B cell (primary cell): Measurements from ENCODE around the gene POP4. TPM values are rescaled to one million over a fixed set of nuclear protein-coding genes. Genes with fewer than 3 reads are reported as not detected.

Source experiments
- ATAC-seq: fragments of 200-7000 bp; cut with Tn5 transposase; one replicate; pipeline ENCODE4 v1.10.0; 2021; ENCODE audit warnings: low read depth, mild to moderate bottlenecking, moderate number of reproducible peaks, moderate library complexity
- CTCF ChIA-PET: fragments of 350-600 bp; sonication (Branson Sonifier 250); formaldehyde crosslinking; loops from one replicate; lab custom pipeline; 2021; ENCODE audit warnings: antibody characterized with exemption, inconsistent platforms; lab: Charles Lee
- POLR2A ChIA-PET: fragments of 350-600 bp; sonication (Branson Sonifier 250); formaldehyde crosslinking; loops from one replicate; lab custom pipeline; 2021; ENCODE audit warnings: antibody characterized with exemption; lab: Charles Lee
- DNase-seq: peaks from one replicate; pipeline ENCODE4 v3.0.0; 2013
- H2AFZ ChIP-seq: 2 replicates; pipeline ENCODE4 v1.6.1; 2012; ENCODE audit warnings: mild to moderate bottlenecking, low read depth, low read length; ENCODE audit not compliant: insufficient read depth, poor library complexity, severe bottlenecking
- H3K27ac ChIP-seq, 2 donors: 1 replicate in 1 of 2; 2 replicates in 1 of 2; pipeline ENCODE4 v1.5.1; 2012 to 2013; ENCODE audit warnings: low read length in 2 of 2, mild to moderate bottlenecking in 2 of 2, moderate library complexity in 1 of 2
- H3K27me3 ChIP-seq, 4 experiments: fragments of 200-600 bp in 1 of 4; sonication (generic) in 1 of 4; replicated peaks in 1 of 4; 1 replicate in 2 of 4; 2 replicates in 2 of 4; pipeline versions ENCODE4 v1.6.1 to v1.7.0; 2013 to 2016; ENCODE audit warnings: low read length in 3 of 4, mild to moderate bottlenecking in 2 of 4, mixed read lengths in 1 of 4, moderate library complexity in 1 of 4; ENCODE audit not compliant: insufficient read depth in 4 of 4, control insufficient read depth in 3 of 4; ENCODE audit errors: control extremely low read depth in 1 of 4
- H3K36me3 ChIP-seq, 2 experiments: replicated peaks in 1 of 2; 1 replicate in 1 of 2; 2 replicates in 1 of 2; pipeline versions ENCODE4 v1.6.1 to v1.7.1; 2013; ENCODE audit warnings: low read length in 1 of 2; ENCODE audit not compliant: insufficient read depth in 2 of 2, control insufficient read depth in 1 of 2; ENCODE audit errors: control extremely low read depth in 1 of 2, extremely low read depth in 1 of 2
- H3K4me1 ChIP-seq, 2 donors: fragments of 200-600 bp in 1 of 2; sonication (generic) in 1 of 2; 1 replicate in 1 of 2; 2 replicates in 1 of 2; pipeline versions ENCODE4 v1.5.1 to v1.6.1; 2013 to 2017; ENCODE audit warnings: low read length in 2 of 2; ENCODE audit not compliant: control insufficient read depth in 2 of 2, insufficient read depth in 2 of 2
- H3K4me2 ChIP-seq: replicated peaks from 2 replicates; pipeline ENCODE3; 2012; ENCODE audit warnings: mild to moderate bottlenecking, low read depth, low read length; ENCODE audit not compliant: poor library complexity, severe bottlenecking
- H3K4me3 ChIP-seq, 5 experiments: fragments of 200-600 bp in 1 of 5; sonication (generic) in 1 of 5; 1 replicate in 3 of 5; 2 replicates in 2 of 5; pipeline versions ENCODE4 v1.5.1 to v1.7.0; 2011 to 2016; ENCODE audit warnings: low read length in 4 of 5, mild to moderate bottlenecking in 4 of 5, low read depth in 2 of 5, control low read depth in 1 of 5, moderate library complexity in 1 of 5; ENCODE audit not compliant: insufficient read depth in 1 of 5; ENCODE audit errors: control extremely low read depth in 1 of 5, extremely low read depth in 1 of 5
- H3K79me2 ChIP-seq: fragments of 200-600 bp; sonication (generic); one replicate; pipeline ENCODE4 v1.6.0; 2016; ENCODE audit warnings: low read length; ENCODE audit not compliant: control insufficient read depth, insufficient read depth
- H3K9ac ChIP-seq: fragments of 200-600 bp; sonication (generic); 2 replicates; pipeline ENCODE4 v1.6.1; 2017; ENCODE audit warnings: mild to moderate bottlenecking, low read length, moderate library complexity
- H3K9me3 ChIP-seq, 3 donors: one replicate each; pipeline versions ENCODE4 v1.6.1 to v1.7.1; 2013; ENCODE audit warnings: low read length in 2 of 3; ENCODE audit not compliant: control insufficient read depth in 2 of 3, insufficient read depth in 1 of 3; ENCODE audit errors: control extremely low read depth in 1 of 3
- H4K20me1 ChIP-seq: 2 replicates; pipeline ENCODE4 v1.6.0; 2012; ENCODE audit warnings: mild to moderate bottlenecking, low read length; ENCODE audit not compliant: insufficient read depth, control insufficient read depth, poor library complexity, severe bottlenecking
- H3K27ac Mint-ChIP-seq: one replicate; pipeline ENCODE4 v1.8.0; 2021; ENCODE audit warnings: mixed read lengths
- H3K27me3 Mint-ChIP-seq: one replicate; pipeline ENCODE4 v1.8.0; 2021; ENCODE audit warnings: mixed read lengths
- H3K4me1 Mint-ChIP-seq: one replicate; pipeline ENCODE4 v1.8.0; 2021; ENCODE audit warnings: mixed read lengths
- H3K4me3 Mint-ChIP-seq: one replicate; pipeline ENCODE4 v1.8.0; 2021; ENCODE audit warnings: mixed read lengths
- H3K9me3 Mint-ChIP-seq: one replicate; pipeline ENCODE4 v1.8.0; 2022; ENCODE audit warnings: mixed read lengths; ENCODE audit not compliant: insufficient read depth
- CTCF ChIP-seq: fragments of 200-600 bp; IDR thresholded peaks from one replicate; pipeline ENCODE4 v1.8.0; 2022; ENCODE audit warnings: antibody characterized with exemption, mild to moderate bottlenecking
- EZH2 ChIP-seq: IDR thresholded peaks from 2 replicates; pipeline ENCODE4 v1.6.1; 2012; ENCODE audit warnings: borderline replicate concordance, low read depth, mild to moderate bottlenecking, moderate library complexity, low read length; ENCODE audit not compliant: insufficient read depth, poor library complexity, severe bottlenecking
- WGBS: methylation state at CpG from one replicate; pipeline ENCODE4 v1.1.5; 2013; ENCODE audit warnings: missing lambda C conversion rate; ENCODE audit not compliant: insufficient coverage; 5-methylcytosine and 5-hydroxymethylcytosine counted together
- intact Hi-C: fragments of 100-400 bp; cut with micrococcal nuclease; formaldehyde crosslinking; loops from one replicate; pipeline ENCODE4 v1.10.0; 2022
- polyA plus RNA-seq: library from polyadenylated mRNA; depleted of rRNA; stranded (reverse); fragments of >200 nt; gene quantifications from 2 replicates; pipeline ENCODE4 v1.2.3, GENCODE V29; 2012
- total RNA-seq, 2 donors: library from RNA; stranded (reverse); fragments of 120-200 nt in 1 of 2; gene quantifications; 1 replicate in 1 of 2; 2 replicates in 1 of 2; pipeline versions ENCODE4 v1.2.3 to v1.2.4, GENCODE V29; 2013 to 2022

Gene POP4
- total and polyA plus RNA-seq, 2 donors (not counting 1 experiment from before 2014, with no cell fraction given) = 58.9 to 61.2 TPM

- H3K27me3 Mint-ChIP-seq = no peaks in the 10 kb centered on the region
- Histone ChIP-seq H3K4me2 (no peak overlapping the region), H3K9me3 (no peaks in the 10 kb centered on the region), H3K4me1 (peaks cover 21 to 25% of the 10 kb centered on the region in 2 donors), H2AFZ (no peak overlapping the region), H4K20me1 (no peaks in the 10 kb centered on the region), H3K79me2 (peaks cover 18% of the 10 kb centered on the region), H3K27me3 (no peaks in the 10 kb centered on the region), H3K9ac (no peak overlapping the region), H3K27ac (no peak overlapping the region), H3K4me3 (no peak overlapping the region), H3K36me3 (no peaks in the 10 kb centered on the region)
- POLR2A ChIA-PET = no interaction called here
- no peak for ATAC-seq
- no peak for DNase-seq
- TF ChIP-seq EZH2 (no peak), CTCF (no peak)
- CTCF ChIA-PET = interaction anchor here (1.4 to 10.1 kb wide), 4 partner anchors 11 to 54 kb away, joined by 4 to 116 read pairs (median 10); partner anchors contain the start of gene POP4
- no peak overlapping the region for H3K4me3 Mint-ChIP-seq
- intact Hi-C loops = loop anchor here (10.0 kb wide), 1 partner anchor 153 kb away; the partner anchor contains the start of gene CCNE1
- H3K27ac Mint-ChIP-seq = no peak overlapping the region
- 91% methylated on average over 1 of the region's 1 CpG for WGBS
- peaks cover 17% of the 10 kb centered on the region for H3K4me1 Mint-ChIP-seq
- no peaks in the 10 kb centered on the region for H3K9me3 Mint-ChIP-seq
Observed at GRCh38 chr19:29662278-29662603, 56.2 kb downstream of the POP4 start.

- Histone ChIP-seq H3K27me3 (no peaks in the 10 kb centered on the region), H3K79me2 (peaks cover 24% of the 10 kb centered on the region), H3K36me3 (no peaks in the 10 kb centered on the region), H3K9ac (no peak overlapping the region), H3K9me3 (peaks cover 0 to 1% (median 0%) of the 10 kb centered on the region in 3 donors), H3K4me2 (no peak overlapping the region), H3K4me1 (peaks cover 27 to 30% of the 10 kb centered on the region in 2 donors), H2AFZ (no peak overlapping the region), H4K20me1 (no peaks in the 10 kb centered on the region), H3K27ac (no peak overlapping the region), H3K4me3 (no peak overlapping the region)
- POLR2A ChIA-PET = no interaction called here
- peaks cover 22% of the 10 kb centered on the region for H3K4me1 Mint-ChIP-seq
- CTCF ChIA-PET = interaction anchor here (1.4 to 10.1 kb wide), 4 partner anchors 10 to 54 kb away, joined by 4 to 116 read pairs (median 10); partner anchors contain the start of gene POP4
- no peaks in the 10 kb centered on the region for H3K9me3 Mint-ChIP-seq
- no peaks in the 10 kb centered on the region for H3K27me3 Mint-ChIP-seq
- DNase-seq = no peak
- WGBS = 89% methylated on average over 8 of the region's 17 CpGs
- H3K4me3 Mint-ChIP-seq = no peak overlapping the region
- H3K27ac Mint-ChIP-seq = no peak overlapping the region
- intact Hi-C loops = loop anchor here (10.0 kb wide), 1 partner anchor 152 kb away; the partner anchor contains the start of gene CCNE1
- TF ChIP-seq CTCF (no peak), EZH2 (no peak)
- no peak for ATAC-seq
Observed at GRCh38 chr19:29662604-29663404, 56.7 kb downstream of the POP4 start.
